Astrocyte (in vitro differentiated cells and primary cell): Measurements from ENCODE around the gene ZNF593. TPM values are rescaled to one million over a fixed set of nuclear protein-coding genes. Genes with fewer than 3 reads are reported as not detected.

ENCODE experiments used
- DNase-seq: peaks from one replicate; pipeline ENCODE4 v3.0.0-alpha.2; 2010; ENCODE audit warnings: low read depth
- FAIRE-seq: peaks from 2 replicates; lab custom pipeline; 2011; peaks lifted over from hg19 to GRCh38; lab: Jason Lieb, UNC
- H2AFZ ChIP-seq: 2 replicates; pipeline ENCODE4 v1.6.0; 2012; ENCODE audit warnings: low read depth, low read length, inconsistent platforms
- H3K27ac ChIP-seq: 2 replicates; pipeline ENCODE4 v1.5.1; 2011; ENCODE audit warnings: low read depth, low read length, inconsistent platforms
- H3K27me3 ChIP-seq: 2 replicates; pipeline ENCODE4 v1.6.0; 2011; ENCODE audit warnings: low read length, inconsistent platforms; ENCODE audit not compliant: insufficient read depth
- H3K36me3 ChIP-seq: 2 replicates; pipeline ENCODE4 v1.5.1; 2011; ENCODE audit warnings: low read length, inconsistent platforms; ENCODE audit not compliant: insufficient read depth
- H3K4me1 ChIP-seq: 2 replicates; pipeline ENCODE4 v1.5.1; 2011; ENCODE audit warnings: low read length, inconsistent platforms; ENCODE audit not compliant: insufficient read depth
- H3K4me2 ChIP-seq: 2 replicates; pipeline ENCODE4 v1.6.0; 2012; ENCODE audit warnings: low read length, inconsistent platforms
- H3K4me3 ChIP-seq: 2 replicates; pipeline ENCODE4 v1.5.1; 2011; ENCODE audit warnings: low read depth, mild to moderate bottlenecking, low read length, inconsistent platforms; ENCODE audit not compliant: insufficient read depth
- H3K79me2 ChIP-seq: 2 replicates; pipeline ENCODE4 v1.6.0; 2012; ENCODE audit warnings: mild to moderate bottlenecking, low read length, inconsistent platforms; ENCODE audit not compliant: insufficient read depth
- H3K9ac ChIP-seq: 2 replicates; pipeline ENCODE4 v1.6.0; 2012; ENCODE audit warnings: mild to moderate bottlenecking, low read length, inconsistent platforms
- H3K9me3 ChIP-seq: 2 replicates; pipeline ENCODE4 v1.5.1; 2012; ENCODE audit warnings: low read depth, mild to moderate bottlenecking, low read length, inconsistent platforms; ENCODE audit not compliant: insufficient read depth
- H4K20me1 ChIP-seq: 2 replicates; pipeline ENCODE4 v1.6.0; 2012; ENCODE audit warnings: low read length, inconsistent platforms; ENCODE audit not compliant: insufficient read depth
- H3K27ac Mint-ChIP-seq: one replicate; pipeline ENCODE4 v1.8.0; 2021; ENCODE audit warnings: mild to moderate bottlenecking, mixed read lengths; ENCODE audit not compliant: unreplicated experiment
- H3K27me3 Mint-ChIP-seq: one replicate; pipeline ENCODE4 v1.8.0; 2021; ENCODE audit warnings: low read depth, mixed read lengths; ENCODE audit not compliant: unreplicated experiment
- H3K36me3 Mint-ChIP-seq: one replicate; pipeline ENCODE4 v1.8.0; 2021; ENCODE audit warnings: low read depth, mixed read lengths; ENCODE audit not compliant: unreplicated experiment
- H3K4me1 Mint-ChIP-seq: one replicate; pipeline ENCODE4 v1.8.0; 2021; ENCODE audit warnings: low read depth, mixed read lengths; ENCODE audit not compliant: unreplicated experiment
- H3K4me3 Mint-ChIP-seq: one replicate; pipeline ENCODE4 v1.8.0; 2021; ENCODE audit warnings: mild to moderate bottlenecking, moderate library complexity, mixed read lengths; ENCODE audit not compliant: unreplicated experiment
- H3K9me3 Mint-ChIP-seq: one replicate; pipeline ENCODE4 v1.8.0; 2021; ENCODE audit warnings: mild to moderate bottlenecking, mixed read lengths; ENCODE audit not compliant: unreplicated experiment
- EZH2 ChIP-seq: IDR thresholded peaks from 2 replicates; pipeline ENCODE4 v1.6.1; 2012; ENCODE audit warnings: mild to moderate bottlenecking, low read length, inconsistent platforms; ENCODE audit not compliant: insufficient read depth
- total RNA-seq: library from RNA; stranded (reverse); gene quantifications from 2 replicates; pipeline ENCODE4 v1.2.1, GENCODE V29; 2021
- TF ChIP-seq, protein P1 (sequence below): IDR thresholded peaks from 2 replicates; pipeline ENCODE4 v1.5.1; 2011; ENCODE audit warnings: low read depth, mild to moderate bottlenecking, inconsistent platforms, low read length, moderate library complexity; ENCODE audit not compliant: insufficient read depth

The ZNF593 gene
- total RNA-seq, 1 donor from 2014 or later, result 34.4 TPM

DNA sequence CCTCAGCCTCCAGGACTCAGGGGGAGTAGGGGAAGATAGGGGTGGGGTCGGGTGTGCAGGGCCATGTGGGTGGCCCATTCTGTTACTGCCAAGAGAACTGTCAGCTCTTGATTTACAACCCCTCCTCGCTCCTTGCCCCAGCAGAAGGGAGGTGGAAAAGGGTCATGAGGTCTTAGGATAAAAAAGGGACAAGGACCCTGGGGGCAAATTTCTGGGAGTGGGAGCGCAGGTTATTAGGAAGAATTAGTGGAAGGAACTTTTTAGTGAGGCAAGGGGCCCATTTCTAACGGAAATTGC lies 10.0 kb upstream of the ZNF593 start:
- peaks cover 32% of the 10 kb centered on the region for H3K4me1 Mint-ChIP-seq
- Histone ChIP-seq H2AFZ (no peak overlapping the region), H3K36me3 (no peaks in the 10 kb centered on the region), H3K79me2 (no peaks in the 10 kb centered on the region), H3K27ac (no peak overlapping the region), H3K4me1 (peaks cover 25% of the 10 kb centered on the region), H3K27me3 (peaks cover 4% of the 10 kb centered on the region), H3K4me2 (no peak overlapping the region), H3K9me3 (no peaks in the 10 kb centered on the region), H3K4me3 (no peak overlapping the region), H3K9ac (no peak overlapping the region), H4K20me1 (no peaks in the 10 kb centered on the region)
- peak overlapping the region; percentile 76 for H3K4me3 Mint-ChIP-seq
- FAIRE-seq, result no peak
- H3K9me3 Mint-ChIP-seq, result no peaks in the 10 kb centered on the region
- TF ChIP-seq, protein P1, sequence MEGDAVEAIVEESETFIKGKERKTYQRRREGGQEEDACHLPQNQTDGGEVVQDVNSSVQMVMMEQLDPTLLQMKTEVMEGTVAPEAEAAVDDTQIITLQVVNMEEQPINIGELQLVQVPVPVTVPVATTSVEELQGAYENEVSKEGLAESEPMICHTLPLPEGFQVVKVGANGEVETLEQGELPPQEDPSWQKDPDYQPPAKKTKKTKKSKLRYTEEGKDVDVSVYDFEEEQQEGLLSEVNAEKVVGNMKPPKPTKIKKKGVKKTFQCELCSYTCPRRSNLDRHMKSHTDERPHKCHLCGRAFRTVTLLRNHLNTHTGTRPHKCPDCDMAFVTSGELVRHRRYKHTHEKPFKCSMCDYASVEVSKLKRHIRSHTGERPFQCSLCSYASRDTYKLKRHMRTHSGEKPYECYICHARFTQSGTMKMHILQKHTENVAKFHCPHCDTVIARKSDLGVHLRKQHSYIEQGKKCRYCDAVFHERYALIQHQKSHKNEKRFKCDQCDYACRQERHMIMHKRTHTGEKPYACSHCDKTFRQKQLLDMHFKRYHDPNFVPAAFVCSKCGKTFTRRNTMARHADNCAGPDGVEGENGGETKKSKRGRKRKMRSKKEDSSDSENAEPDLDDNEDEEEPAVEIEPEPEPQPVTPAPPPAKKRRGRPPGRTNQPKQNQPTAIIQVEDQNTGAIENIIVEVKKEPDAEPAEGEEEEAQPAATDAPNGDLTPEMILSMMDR, result no peak
- TF ChIP-seq EZH2, result no peak
- no peaks in the 10 kb centered on the region for H3K36me3 Mint-ChIP-seq
- no peak overlapping the region for H3K27ac Mint-ChIP-seq
- peaks cover 24% of the 10 kb centered on the region for H3K27me3 Mint-ChIP-seq
- DNase-seq, result no peak

DNA sequence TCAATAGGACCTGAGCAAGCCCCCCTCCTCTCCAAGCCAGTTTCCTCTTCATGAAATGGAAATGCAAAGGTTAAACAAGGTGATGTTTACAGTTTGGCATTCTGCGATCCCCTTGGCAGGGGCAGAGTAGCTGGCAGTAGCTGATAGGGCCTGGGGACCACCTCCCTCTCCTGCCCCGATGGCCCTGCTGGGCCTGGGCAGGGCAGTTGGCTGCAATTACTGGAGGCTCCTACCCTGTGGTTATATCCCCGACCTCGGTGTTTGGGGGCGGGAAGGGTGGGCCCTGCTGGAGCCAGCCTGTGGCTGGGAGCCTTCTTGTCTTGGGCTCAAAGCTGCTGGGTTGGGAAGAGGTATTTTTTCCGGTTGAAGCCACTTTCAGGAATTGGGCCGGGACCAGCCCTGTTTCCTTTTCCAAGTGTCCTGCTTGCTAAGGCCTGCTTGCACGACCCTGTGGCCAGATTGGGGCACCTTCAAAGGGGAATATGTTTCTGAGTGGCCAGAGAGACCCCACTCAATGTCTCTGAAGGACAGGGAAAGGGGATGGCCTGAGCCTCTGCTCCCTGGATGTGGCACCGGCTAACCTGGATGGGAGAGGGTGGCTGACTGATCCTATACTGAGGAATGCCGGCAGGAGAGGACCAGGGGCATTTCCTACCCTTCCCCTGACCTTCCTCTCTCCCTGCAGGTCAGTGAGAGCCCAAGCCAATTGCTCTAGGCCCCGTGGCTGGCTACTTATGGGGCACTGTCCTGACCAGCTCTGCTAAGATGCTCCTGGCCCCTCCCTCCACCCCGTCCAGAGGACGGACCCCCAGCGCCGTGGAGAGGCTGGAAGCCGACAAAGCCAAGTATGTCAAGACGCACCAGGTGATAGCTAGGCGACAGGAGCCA lies 8.9 kb upstream of the ZNF593 start:
- Histone ChIP-seq H3K9me3 (no peaks in the 10 kb centered on the region), H3K79me2 (no peaks in the 10 kb centered on the region), H3K4me3 (no peak overlapping the region), H4K20me1 (no peaks in the 10 kb centered on the region), H3K27ac (no peak overlapping the region), H3K4me2 (peak overlapping the region; percentile 86), H3K36me3 (no peaks in the 10 kb centered on the region), H2AFZ (peak overlapping the region; percentile 91), H3K27me3 (peaks cover 4% of the 10 kb centered on the region), H3K9ac (no peak overlapping the region), H3K4me1 (peaks cover 29% of the 10 kb centered on the region)
- Mint-ChIP-seq H3K27me3 (peaks cover 18% of the 10 kb centered on the region), H3K27ac (no peak overlapping the region), H3K9me3 (no peaks in the 10 kb centered on the region), H3K4me3 (peak overlapping the region; percentile 72), H3K4me1 (peaks cover 27% of the 10 kb centered on the region), H3K36me3 (no peaks in the 10 kb centered on the region)
- DNase-seq (no peak), FAIRE-seq (no peak)
- TF ChIP-seq EZH2, result no peak
- TF ChIP-seq, protein P1, result no peak
